Sigmoid colon (tissue), 4 donors: ENCODE results near the gene CXCL12.

Source experiments
- EP300 ChIP-seq, 4 donors: sonication (generic); formaldehyde crosslinking; IDR thresholded peaks; one replicate each; pipeline ENCODE4 v1.6.1; 2017; ENCODE audit warnings: antibody characterized with exemption in 4 of 4
- TF ChIP-seq, protein P1 (sequence below), 4 experiments: fragments of 450-650 bp in 3 of 4; fragments of 200-600 bp in 1 of 4; IDR thresholded peaks; one replicate each; pipeline ENCODE4 v1.5.1; 2016 to 2019; ENCODE audit warnings: antibody characterized with exemption in 4 of 4, mild to moderate bottlenecking in 3 of 4, moderate library complexity in 2 of 4

DNA sequence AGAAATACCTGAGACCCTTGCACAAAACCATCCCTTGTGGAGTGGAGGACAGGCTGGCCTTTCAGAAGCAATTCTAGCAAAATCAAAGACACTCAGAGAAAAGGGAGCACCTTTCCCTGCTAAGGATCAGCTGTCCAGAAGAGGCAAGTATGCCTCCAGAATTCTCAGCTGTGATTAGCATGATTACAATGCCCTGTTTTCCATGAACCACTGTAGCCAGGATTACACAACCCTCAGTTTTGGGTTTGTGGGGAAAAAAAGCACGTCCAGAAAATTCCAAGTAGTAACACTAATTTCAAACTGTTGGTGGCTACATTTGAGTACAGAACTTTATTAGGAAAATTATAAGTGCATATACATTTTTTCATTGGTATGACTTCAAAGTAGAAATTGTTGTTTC, 15.0 kb downstream of the CXCL12 start:
- TF ChIP-seq, protein P1, sequence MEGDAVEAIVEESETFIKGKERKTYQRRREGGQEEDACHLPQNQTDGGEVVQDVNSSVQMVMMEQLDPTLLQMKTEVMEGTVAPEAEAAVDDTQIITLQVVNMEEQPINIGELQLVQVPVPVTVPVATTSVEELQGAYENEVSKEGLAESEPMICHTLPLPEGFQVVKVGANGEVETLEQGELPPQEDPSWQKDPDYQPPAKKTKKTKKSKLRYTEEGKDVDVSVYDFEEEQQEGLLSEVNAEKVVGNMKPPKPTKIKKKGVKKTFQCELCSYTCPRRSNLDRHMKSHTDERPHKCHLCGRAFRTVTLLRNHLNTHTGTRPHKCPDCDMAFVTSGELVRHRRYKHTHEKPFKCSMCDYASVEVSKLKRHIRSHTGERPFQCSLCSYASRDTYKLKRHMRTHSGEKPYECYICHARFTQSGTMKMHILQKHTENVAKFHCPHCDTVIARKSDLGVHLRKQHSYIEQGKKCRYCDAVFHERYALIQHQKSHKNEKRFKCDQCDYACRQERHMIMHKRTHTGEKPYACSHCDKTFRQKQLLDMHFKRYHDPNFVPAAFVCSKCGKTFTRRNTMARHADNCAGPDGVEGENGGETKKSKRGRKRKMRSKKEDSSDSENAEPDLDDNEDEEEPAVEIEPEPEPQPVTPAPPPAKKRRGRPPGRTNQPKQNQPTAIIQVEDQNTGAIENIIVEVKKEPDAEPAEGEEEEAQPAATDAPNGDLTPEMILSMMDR (IDR thresholded peaks at IDR 0.05) = no peak
- no peak for TF ChIP-seq EP300 (IDR thresholded peaks at IDR 0.05)
